ENCODE results near the gene TLCD2. TPM values are rescaled to one million over a fixed set of nuclear protein-coding genes. Genes with fewer than 3 reads are reported as not detected.
A peak's percentile ranks its signal among the peaks of the same experiment; 100 is the strongest.

Gene TLCD2
- total and polyA plus RNA-seq, 9 of the 15 experiments (the other 6 are each of a cell fraction or from before 2014, with no cell fraction given): 0.10 to 0.89 (median 0.58) TPM

DNA sequence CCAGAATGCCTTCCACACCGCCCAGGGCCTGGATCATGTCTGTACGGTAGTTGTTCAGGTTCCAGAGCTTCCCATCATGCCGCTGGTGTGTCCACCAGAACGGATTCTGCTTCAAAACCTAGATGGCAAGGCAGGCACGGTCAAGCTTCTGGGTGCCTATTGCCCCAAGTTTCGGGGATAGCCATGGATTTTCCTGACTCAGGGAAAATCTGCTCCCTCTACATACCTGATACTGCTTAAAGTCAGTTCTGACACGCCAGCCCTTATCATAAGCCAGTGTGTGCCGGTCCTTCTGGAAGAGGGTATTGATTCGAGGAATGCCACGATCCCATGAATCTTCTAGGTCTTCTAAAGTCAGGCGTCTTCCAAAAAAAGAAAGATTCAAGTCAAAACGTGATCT lies 49.1 kb downstream of the TLCD2 start:
- no peak for DNase-seq (ENCODE audit: extremely low read depth in 1 of 4, low spot score in 3 of 4)
- no peak for ATAC-seq
- Histone ChIP-seq H3K9me3 (replicated peaks; ENCODE audit: control insufficient read depth, insufficient read depth, low read depth, low read length) (no peaks in the 10 kb centered on the region), H3K27ac (ENCODE audit: extremely low read depth, low read depth, low read length) (no peak overlapping the region), H3K4me3 (no peak overlapping the region), H4K20me1 (replicated peaks; ENCODE audit: control insufficient read depth, insufficient read depth, low read length) (no peaks in the 10 kb centered on the region), H3K4me2 (ENCODE audit: insufficient read depth, low read length) (no peak overlapping the region), H3K27me3 (ENCODE audit: control insufficient read depth in 2 of 2, insufficient read depth in 2 of 2, low read length in 2 of 2) (no peaks in the 10 kb centered on the region), H3K79me2 (ENCODE audit: control insufficient read depth, insufficient read depth, low read length) (peaks cover 3% of the 10 kb centered on the region; the same call in 1 of the 3 replicates), H3K9me1 (ENCODE audit: control insufficient read depth, insufficient read depth, low read length) (no peaks in the 10 kb centered on the region), H2AFZ (ENCODE audit: low read depth, low read length) (no peak overlapping the region), H3K9ac (ENCODE audit: insufficient read depth in 1 of 2, low read depth in 2 of 2, low read length in 2 of 2) (no peak overlapping the region), H3K4me1 (replicated peaks in 1 of 2; ENCODE audit: control insufficient read depth in 2 of 2, insufficient read depth in 2 of 2, low read length in 2 of 2) (no peaks in the 10 kb centered on the region; a peak in 1 of 5 replicates), H3K36me3 (ENCODE audit: control insufficient read depth, insufficient read depth, low read length) (peaks cover 85% of the 10 kb centered on the region)
- POLR2A ChIA-PET: interaction anchor here (0.8 to 2.4 kb wide), 3 partner anchors 10 to 22 kb away, joined by 4 to 20 read pairs (median 5); partner anchors contain the start of gene RILP
- intact Hi-C loops (cut with micrococcal nuclease) (no loop called here), in situ Hi-C loops (cut with MboI) (no loop called here)
- CTCF ChIA-PET (ENCODE audit: low intra/inter-chr PET ratio): no interaction called here
- TSS peak; percentile 61 for BruUV-seq (replicated peaks)
- no peak for TF ChIP-seq FOXP1 (CRISPR knock-in tag; IDR thresholded peaks at IDR 0.05)
- TF ChIP-seq ZBTB7A (IDR thresholded peaks at IDR 0.05; ENCODE audit: borderline replicate concordance, control insufficient read depth, low read depth, low read length): no peak
- TF ChIP-seq ZNF778 (CRISPR knock-in tag; IDR thresholded peaks at IDR 0.05): no peak
- TF ChIP-seq ZNF174 (CRISPR knock-in tag; IDR thresholded peaks at IDR 0.05): no peak
- 94% methylated on average over 11 of the region's 12 CpGs for WGBS (ENCODE audit: insufficient coverage, low coverage, missing lambda C conversion rate)
- no peak for FAIRE-seq

- in situ Hi-C loops (cut with MboI) (no loop called here), intact Hi-C loops (cut with micrococcal nuclease) (no loop called here)
- H3K27me3 ChIP-seq (ENCODE audit: control insufficient read depth in 2 of 2, insufficient read depth in 2 of 2, low read length in 2 of 2): no peaks in the 10 kb centered on the region
- DNase-seq (ENCODE audit: extremely low read depth in 1 of 4, low spot score in 3 of 4) (peak in 1 of 4 experiments; percentile 42), FAIRE-seq (peak; percentile 65), ATAC-seq (no peak)
- ChIA-PET CTCF (ENCODE audit: low intra/inter-chr PET ratio) (no interaction called here), POLR2A (interaction anchor here (1.0 to 2.3 kb wide), 3 partner anchors 9 to 46 kb away, joined by 3 to 15 read pairs (median 8); partner anchors contain the start of gene RILP)
- 0 out of 2 replicates have a peak, but pooled peaks have one; percentile 4 for TF ChIP-seq CBFA2T2 (conservative IDR thresholded peaks at IDR 0.05)
- peak; percentile 53 for TF ChIP-seq CBFA2T3 (IDR thresholded peaks at IDR 0.05)
- TF ChIP-seq L3MBTL2 (IDR thresholded peaks at IDR 0.05): no peak
- TF ChIP-seq EGR1 (conservative IDR thresholded peaks at IDR 0.05): peak; percentile 87
- H3K4me3 ChIP-seq: no peak overlapping the region
- no peaks in the 10 kb centered on the region; the same call in 2 of the 3 replicates for H3K79me2 ChIP-seq (ENCODE audit: control insufficient read depth, insufficient read depth, low read length)
- no peak overlapping the region; the same call in 2 of the 3 replicates for H3K27ac ChIP-seq (ENCODE audit: extremely low read depth, low read depth, low read length)
- H3K9ac ChIP-seq (ENCODE audit: insufficient read depth in 1 of 2, low read depth in 2 of 2, low read length in 2 of 2): no peak overlapping the region
- H2AFZ ChIP-seq (ENCODE audit: low read depth, low read length): no peak overlapping the region
- 74% methylated on average over 8 of the region's 9 CpGs for WGBS (ENCODE audit: insufficient coverage, low coverage, missing lambda C conversion rate)
- H3K9me1 ChIP-seq (ENCODE audit: control insufficient read depth, insufficient read depth, low read length): no peaks in the 10 kb centered on the region
- H4K20me1 ChIP-seq (replicated peaks; ENCODE audit: control insufficient read depth, insufficient read depth, low read length): no peaks in the 10 kb centered on the region
- H3K4me1 ChIP-seq (replicated peaks in 1 of 2; ENCODE audit: control insufficient read depth in 2 of 2, insufficient read depth in 2 of 2, low read length in 2 of 2): no peaks in the 10 kb centered on the region; a peak in 1 of 5 replicates
- H3K9me3 ChIP-seq (replicated peaks; ENCODE audit: control insufficient read depth, insufficient read depth, low read depth, low read length): no peaks in the 10 kb centered on the region
- peaks cover 90% of the 10 kb centered on the region for H3K36me3 ChIP-seq (ENCODE audit: control insufficient read depth, insufficient read depth, low read length)
- no TSS peak for BruUV-seq (replicated peaks)
- no peak overlapping the region for H3K4me2 ChIP-seq (ENCODE audit: insufficient read depth, low read length)
Measured at GRCh38 chr17:1658100-1658499, 52.1 kb downstream of the TLCD2 start.
